PC-9 (cell line): ENCODE results near the gene CLN6. TPM values are rescaled to one million over a fixed set of nuclear protein-coding genes. Genes with fewer than 3 reads are reported as not detected.

Experiments
- BruUV-seq: library from RNA; stranded (reverse); fragments of 400-500 nt; replicated peaks from 2 replicates; lab custom pipeline; 2021; lab: Mats Ljungman, UMichigan
- CTCF ChIA-PET: fragments of 300-600 bp; sonication (Branson Sonifier 250); formaldehyde crosslinking; loops from one replicate; lab custom pipeline; 2022; ENCODE audit warnings: antibody characterized with exemption; lab: Charles Lee
- POLR2A ChIA-PET: fragments of 300-600 bp; sonication (Branson Sonifier 250); formaldehyde crosslinking; loops from one replicate; lab custom pipeline; 2022; ENCODE audit warnings: antibody characterized with exemption; ENCODE audit not compliant: unreplicated experiment; lab: Charles Lee
- DNase-seq, 2 experiments: peaks; one replicate each; pipeline versions ENCODE4 v3.0.0 to v3.0.0-alpha.2; 2015 to 2022; ENCODE audit warnings: mixed read lengths in 1 of 2
- H2AFZ ChIP-seq: fragments of 200-600 bp; sonication (generic); 2 replicates; pipeline ENCODE4 v1.8.1; 2017; ENCODE audit warnings: antibody characterized with exemption
- H3F3A ChIP-seq: fragments of 200-600 bp; sonication (generic); 2 replicates; pipeline ENCODE4 v1.8.1; 2017; ENCODE audit warnings: antibody characterized with exemption, mild to moderate bottlenecking, low read depth; ENCODE audit not compliant: insufficient read depth
- H3K27ac ChIP-seq: fragments of 200-600 bp; sonication (generic); 2 replicates; pipeline ENCODE4 v1.6.1; 2016; ENCODE audit warnings: mixed run types
- H3K27me3 ChIP-seq: fragments of 200-600 bp; sonication (generic); 2 replicates; pipeline ENCODE4 v1.6.1; 2016; ENCODE audit warnings: low read depth, mixed run types; ENCODE audit not compliant: insufficient read depth
- H3K36me3 ChIP-seq: fragments of 200-600 bp; sonication (generic); 2 replicates; pipeline ENCODE4 v1.6.1; 2016; ENCODE audit warnings: low read depth, mixed run types
- H3K4me1 ChIP-seq: fragments of 200-600 bp; sonication (generic); replicated peaks from 2 replicates; pipeline ENCODE4 v1.6.1; 2016; ENCODE audit warnings: mixed run types; ENCODE audit not compliant: insufficient read depth
- H3K4me2 ChIP-seq: fragments of 200-600 bp; sonication (generic); 2 replicates; pipeline ENCODE4 v1.6.1; 2017; ENCODE audit warnings: mixed run types
- H3K4me3 ChIP-seq: fragments of 200-600 bp; sonication (generic); 2 replicates; pipeline ENCODE4 v1.6.1; 2016; ENCODE audit warnings: mixed run types
- H3K79me2 ChIP-seq: fragments of 200-600 bp; sonication (generic); 2 replicates; pipeline ENCODE4 v1.6.1; 2017; ENCODE audit warnings: low read depth, mixed run types
- H3K9me2 ChIP-seq: fragments of 200-600 bp; sonication (generic); 2 replicates; pipeline ENCODE4 v1.8.1; 2017; ENCODE audit warnings: mild to moderate bottlenecking; ENCODE audit not compliant: insufficient read depth
- H3K9me3 ChIP-seq: fragments of 200-600 bp; sonication (generic); 2 replicates; pipeline ENCODE4 v1.8.1; 2016; ENCODE audit warnings: low read depth; ENCODE audit not compliant: insufficient read depth
- H4K20me1 ChIP-seq: fragments of 200-600 bp; sonication (generic); 2 replicates; pipeline ENCODE4 v1.8.1; 2017; ENCODE audit not compliant: insufficient read depth
- CTCF ChIP-seq: fragments of 200-600 bp; sonication (generic); conservative IDR thresholded peaks from 2 replicates; pipeline ENCODE4 v1.6.1; 2017; ENCODE audit warnings: mixed run types, antibody characterized with exemption, mild to moderate bottlenecking, moderate library complexity
- EZH2 ChIP-seq: fragments of 200-600 bp; sonication (generic); IDR thresholded peaks from 2 replicates; pipeline ENCODE4 v1.8.0; 2017; ENCODE audit warnings: antibody characterized with exemption, low read depth
- intact Hi-C: fragments of 100-400 bp; cut with micrococcal nuclease; formaldehyde crosslinking; loops from one replicate; pipeline ENCODE4 v1.10.0; 2022; ENCODE audit not compliant: unreplicated experiment
- total RNA-seq: library from RNA; stranded (reverse); gene quantifications from 2 replicates; pipeline ENCODE4 v1.2.3, GENCODE V29; 2021

Gene CLN6
- total RNA-seq, 1 experiment from 2014 or later = 48.7 TPM

- Histone ChIP-seq H3K4me1 (no peaks in the 10 kb centered on the region), H3K4me3 (no peak overlapping the region), H4K20me1 (no peaks in the 10 kb centered on the region), H3F3A (0 out of 2 replicates have a peak, but pooled peaks cover 4% of the 10 kb centered on the region), H3K27ac (no peak overlapping the region), H3K9me3 (no peaks in the 10 kb centered on the region), H3K27me3 (no peaks in the 10 kb centered on the region), H3K4me2 (no peak overlapping the region), H2AFZ (no peak overlapping the region), H3K9me2 (no peaks in the 10 kb centered on the region), H3K79me2 (no peaks in the 10 kb centered on the region), H3K36me3 (no peaks in the 10 kb centered on the region)
- CTCF ChIA-PET = no interaction called here
- intact Hi-C loops = no loop called here
- DNase-seq = no peak
- BruUV-seq = no TSS peak
- POLR2A ChIA-PET = no interaction called here
- TF ChIP-seq CTCF = no peak
- TF ChIP-seq EZH2 = no peak
These were observed 31.7 kb downstream of the CLN6 start for GRCh38 chr15:68197661-68198437.

DNA sequence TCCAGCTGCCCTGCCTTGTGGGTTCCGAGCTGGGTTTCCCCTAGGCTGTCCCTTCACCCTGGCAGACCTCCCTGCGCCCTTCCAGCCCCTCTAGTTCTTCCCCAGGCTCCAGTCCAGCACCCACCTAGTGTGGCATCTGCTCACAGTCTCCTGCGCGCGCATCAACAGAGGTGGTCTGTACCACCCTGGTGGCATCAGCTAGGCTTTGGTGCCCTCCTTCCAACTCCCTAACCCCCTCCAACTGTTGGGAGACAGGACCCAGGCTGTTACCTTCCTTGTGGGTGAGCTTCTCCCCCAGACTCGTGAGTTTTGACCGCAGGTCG is 32.4 kb downstream of the CLN6 start:
- TF ChIP-seq CTCF (no peak), EZH2 (no peak)
- H3K4me2 ChIP-seq = no peak overlapping the region
- ChIA-PET CTCF (no interaction called here), POLR2A (no interaction called here)
- DNase-seq = no peak
- H2AFZ ChIP-seq = no peak overlapping the region
- intact Hi-C loops = no loop called here
- H3K36me3 ChIP-seq = no peaks in the 10 kb centered on the region
- no peaks in the 10 kb centered on the region for H3K4me1 ChIP-seq
- no peaks in the 10 kb centered on the region for H3K27me3 ChIP-seq
- no TSS peak for BruUV-seq
- no peaks in the 10 kb centered on the region for H3K9me3 ChIP-seq
- no peaks in the 10 kb centered on the region for H4K20me1 ChIP-seq
- no peak overlapping the region for H3K27ac ChIP-seq
- no peak overlapping the region for H3K4me3 ChIP-seq
- 0 out of 2 replicates have a peak, but pooled peaks cover 4% of the 10 kb centered on the region for H3F3A ChIP-seq
- H3K9me2 ChIP-seq = no peaks in the 10 kb centered on the region
- H3K79me2 ChIP-seq = no peaks in the 10 kb centered on the region

- Histone ChIP-seq H3F3A (0 out of 2 replicates have a peak, but pooled peaks cover 4% of the 10 kb centered on the region), H3K36me3 (no peaks in the 10 kb centered on the region), H3K4me3 (no peak overlapping the region), H3K9me2 (no peaks in the 10 kb centered on the region), H3K9me3 (no peaks in the 10 kb centered on the region), H3K27ac (no peak overlapping the region), H2AFZ (no peak overlapping the region), H4K20me1 (no peaks in the 10 kb centered on the region), H3K27me3 (no peaks in the 10 kb centered on the region), H3K4me1 (no peaks in the 10 kb centered on the region), H3K79me2 (no peaks in the 10 kb centered on the region), H3K4me2 (no peak overlapping the region)
- intact Hi-C loops = no loop called here
- TF ChIP-seq EZH2 (no peak), CTCF (no peak)
- BruUV-seq = no TSS peak
- no peak for DNase-seq
- ChIA-PET POLR2A (no interaction called here), CTCF (no interaction called here)
These were observed 32.9 kb downstream of the CLN6 start for GRCh38 chr15:68196445-68197169.
